ENCODE data around the gene CNTNAP2.
"Not testable (repeated sequence)": the region's sequence is repeated elsewhere in the genome, so short reads cannot be mapped to it uniquely, and the experiment has no call there.

The CNTNAP2 gene

DNA sequence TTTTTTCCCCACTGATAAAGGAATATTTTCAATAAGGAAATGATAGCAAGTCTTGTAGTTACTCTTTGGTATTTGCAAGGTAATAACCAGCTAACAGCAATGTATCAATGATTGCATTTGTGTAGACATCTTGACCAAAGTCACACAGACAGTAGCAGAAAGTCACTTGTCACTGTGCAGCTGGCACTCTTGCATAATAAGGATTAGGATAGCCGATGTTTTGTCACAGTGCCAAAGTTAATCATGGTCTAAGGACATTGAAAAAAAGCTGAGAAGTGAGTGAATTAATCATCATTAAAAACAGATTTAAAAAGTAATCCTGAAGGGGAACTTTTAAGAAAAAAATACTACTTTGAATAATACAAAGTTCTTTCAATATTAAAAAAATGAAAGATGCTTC lies 1639.7 kb downstream of the CNTNAP2 start:
- no peak for DNase-seq (ENCODE audit: low read depth in 2 of 2)

DNA sequence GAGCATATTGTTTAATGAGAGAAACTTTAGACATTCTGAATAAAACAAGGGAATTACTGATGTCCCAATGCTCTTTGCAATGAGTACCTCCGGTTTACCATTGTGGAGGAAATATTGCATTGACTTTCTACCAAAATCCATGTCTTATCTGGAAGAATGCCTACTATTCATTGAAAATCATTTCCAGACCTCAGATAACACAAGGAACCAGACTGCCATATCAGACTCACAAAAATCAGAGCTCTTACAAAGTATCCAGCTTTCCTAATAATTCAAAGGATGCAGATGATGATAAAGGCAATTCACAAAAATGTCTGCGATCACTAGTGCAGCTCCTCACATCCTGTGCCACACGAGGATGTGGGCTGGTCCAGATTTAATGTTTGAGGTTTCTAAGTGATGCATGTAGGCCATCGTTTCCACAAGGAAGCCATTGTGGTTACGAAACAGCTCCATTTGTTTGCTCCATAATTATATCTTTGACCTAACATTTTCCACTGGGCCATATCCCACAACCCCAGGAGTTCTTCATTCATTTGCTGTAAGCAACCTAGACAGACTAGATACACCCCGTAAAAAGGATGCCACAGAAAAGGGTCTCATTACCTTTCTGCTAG lies 1642.8 kb downstream of the CNTNAP2 start:
- no peak for DNase-seq (ENCODE audit: low read depth in 2 of 2)

DNA sequence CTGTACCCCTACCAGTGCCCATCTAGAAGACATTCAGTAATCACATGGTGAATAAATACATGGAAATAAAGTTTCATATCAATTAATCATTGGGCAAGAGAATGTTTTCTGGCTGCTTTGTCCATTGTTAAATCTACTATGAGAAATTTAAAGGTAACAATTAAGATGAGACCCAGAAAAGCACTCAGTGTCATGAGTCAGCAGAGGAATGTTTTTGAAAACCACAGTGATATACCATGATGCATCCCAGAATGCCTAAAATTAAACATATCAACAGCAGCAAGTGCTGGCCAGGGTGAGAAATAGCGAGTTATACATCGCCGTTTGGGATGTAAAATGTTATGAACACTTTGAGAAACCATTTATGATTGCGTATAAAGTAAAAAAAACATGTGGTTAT lies 1648.7 kb downstream of the CNTNAP2 start:
- no peak for DNase-seq (ENCODE audit: low read depth in 2 of 2)

DNA sequence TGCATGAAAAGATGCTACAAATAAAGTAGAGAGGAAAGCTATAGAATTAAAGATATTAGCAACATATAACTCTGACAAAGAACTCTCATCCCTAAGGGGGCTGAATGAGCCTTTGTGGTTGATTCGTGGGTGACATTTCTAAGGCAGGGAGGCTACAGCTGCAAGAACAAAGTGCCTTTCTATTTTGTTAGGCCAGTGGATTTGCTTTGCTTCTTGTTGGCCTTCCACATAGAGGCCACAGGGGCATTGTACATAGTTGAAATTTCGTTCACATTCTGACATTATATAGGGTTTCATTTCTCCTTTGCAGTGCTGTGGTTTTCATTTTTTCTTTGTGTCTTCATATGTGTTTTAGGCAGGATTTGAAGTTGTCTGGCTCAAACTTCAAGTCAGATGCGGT lies 1654.7 kb downstream of the CNTNAP2 start:
- no peak for DNase-seq (ENCODE audit: low read depth in 2 of 2)

DNA sequence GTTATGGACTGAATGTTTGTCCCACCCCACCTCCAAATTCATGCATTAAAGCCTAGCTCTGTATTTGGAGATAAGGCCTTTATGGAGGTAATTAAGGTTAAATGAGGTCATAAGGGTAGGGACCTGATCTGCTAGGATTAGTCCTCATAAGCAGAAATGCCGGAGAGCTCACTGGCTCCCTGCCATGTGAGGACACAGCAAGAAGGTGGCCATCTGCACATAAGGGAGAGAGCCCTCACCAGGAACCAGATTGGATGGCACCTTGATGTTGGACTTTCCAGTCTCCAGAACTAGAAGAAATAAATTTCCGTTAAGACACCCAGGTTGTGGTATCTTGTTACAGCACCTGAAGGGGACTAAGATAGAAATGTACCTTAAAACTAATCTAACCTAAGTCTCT lies 1657.9 kb downstream of the CNTNAP2 start:
- no peak for DNase-seq (ENCODE audit: low read depth in 2 of 2)

DNA sequence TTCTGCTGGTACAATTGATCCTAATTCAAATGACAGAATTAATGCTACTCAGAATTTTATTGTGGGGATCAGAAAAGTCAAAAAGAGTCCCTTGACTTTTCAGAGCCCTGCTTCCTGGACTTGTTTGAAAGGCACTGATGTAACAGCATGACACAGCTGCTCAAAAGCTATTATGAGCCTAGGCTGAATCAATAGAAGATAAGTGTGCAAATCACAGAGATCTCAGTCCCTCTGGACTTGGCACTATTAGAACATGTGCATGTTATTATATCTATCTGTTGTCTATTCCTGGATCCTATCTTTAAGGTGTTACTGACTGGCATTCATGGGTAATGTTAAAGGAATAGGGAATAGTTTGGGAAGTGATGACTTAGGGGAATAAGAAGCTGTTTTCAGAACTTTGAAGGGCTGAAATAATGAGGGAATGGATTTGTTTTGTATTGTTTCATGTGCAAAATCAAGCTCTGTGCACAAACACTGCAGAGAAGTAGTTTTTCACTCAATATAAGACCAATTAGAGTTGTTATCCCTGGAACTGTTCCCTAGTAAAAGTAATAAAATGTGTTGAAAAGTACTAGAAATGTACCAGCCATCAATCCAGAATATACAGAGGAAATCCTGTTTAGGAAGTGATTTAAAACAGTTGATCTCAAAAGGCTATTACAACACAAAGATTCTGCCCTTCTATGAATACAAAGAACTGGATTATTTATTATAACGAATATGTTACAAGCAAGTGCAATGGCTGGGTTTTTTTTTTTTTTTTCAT lies 1659.1 kb downstream of the CNTNAP2 start:
- DNase-seq (ENCODE audit: low read depth in 2 of 2), result no peak

DNA sequence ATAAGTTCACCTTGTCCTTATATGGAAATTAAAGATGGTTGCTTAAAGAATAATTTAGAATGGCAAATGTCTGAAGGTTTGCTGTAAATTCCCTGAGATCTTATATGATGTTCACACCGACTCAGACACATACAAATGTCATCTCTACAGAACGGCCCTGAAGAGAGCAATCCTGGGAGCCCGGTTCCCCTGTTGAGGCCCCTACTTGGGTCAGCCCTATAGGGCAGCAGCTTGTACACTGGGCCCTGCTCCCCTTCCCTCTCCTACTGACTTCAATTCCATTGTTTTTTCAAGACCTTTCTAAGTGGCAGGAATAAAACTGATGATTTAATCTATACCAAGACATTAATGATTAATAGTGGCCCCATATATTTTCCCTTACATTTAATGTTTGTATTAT lies 1660.7 kb downstream of the CNTNAP2 start:
- no peak for DNase-seq (ENCODE audit: low read depth in 2 of 2)

DNA sequence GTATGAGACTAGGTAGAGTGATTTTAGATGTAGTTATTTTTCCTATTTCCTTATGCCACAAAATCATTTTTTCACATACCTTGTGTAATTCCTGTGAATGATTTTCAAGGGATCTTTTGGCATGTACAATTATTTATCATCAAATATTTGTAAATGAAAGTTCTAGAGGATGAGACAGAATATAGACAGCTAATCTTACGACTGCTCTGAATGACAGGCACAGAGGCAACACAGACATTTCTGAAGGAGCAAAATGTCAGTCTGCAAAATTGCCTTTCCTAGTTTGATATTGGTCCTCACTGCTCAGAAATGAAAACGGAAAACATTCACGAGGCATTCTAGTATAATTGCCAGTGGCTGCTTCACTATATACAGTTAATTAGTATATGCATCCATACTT lies 1663.3 kb downstream of the CNTNAP2 start:
- no peak for DNase-seq (ENCODE audit: low read depth in 2 of 2)

DNA sequence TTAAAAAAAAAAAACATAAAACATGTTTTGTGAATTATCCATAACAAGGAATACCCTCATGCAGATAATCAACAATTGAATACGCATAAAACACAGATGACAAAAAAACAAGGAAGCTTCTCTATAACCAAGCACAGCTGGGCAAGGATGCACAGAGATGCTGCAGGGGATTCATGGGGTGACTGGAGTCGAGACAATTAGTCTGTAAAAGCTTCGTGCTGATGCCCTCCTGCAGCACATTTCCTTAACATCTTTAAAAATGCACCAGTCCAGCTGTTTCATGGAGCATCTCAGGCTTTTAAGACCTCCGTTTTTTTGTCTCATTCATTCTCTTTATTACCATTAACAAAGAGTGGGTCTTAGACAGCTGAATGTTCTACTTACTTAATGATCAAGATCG lies 1680.0 kb downstream of the CNTNAP2 start:
- DNase-seq (ENCODE audit: low read depth in 2 of 2), result no peak

DNA sequence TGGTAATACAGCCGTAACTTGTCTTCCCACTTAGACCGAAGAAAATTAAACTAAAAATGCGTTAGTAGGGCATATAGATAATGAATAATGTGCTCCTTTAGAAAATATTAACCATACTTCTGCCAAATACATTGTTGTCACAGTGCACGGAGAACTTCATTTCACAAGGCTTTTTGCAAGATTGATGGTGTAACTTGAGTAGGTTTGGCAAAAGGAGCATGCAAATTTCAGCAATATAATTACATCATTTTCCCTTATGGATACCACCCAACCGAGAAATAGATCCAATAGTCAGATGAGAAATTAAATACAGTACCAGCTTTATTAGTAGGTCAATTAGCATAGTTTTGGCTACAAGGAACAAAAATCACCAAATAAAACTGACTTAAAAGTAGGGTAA lies 1681.4 kb downstream of the CNTNAP2 start:
- DNase-seq (ENCODE audit: low read depth in 2 of 2), result no peak

DNA sequence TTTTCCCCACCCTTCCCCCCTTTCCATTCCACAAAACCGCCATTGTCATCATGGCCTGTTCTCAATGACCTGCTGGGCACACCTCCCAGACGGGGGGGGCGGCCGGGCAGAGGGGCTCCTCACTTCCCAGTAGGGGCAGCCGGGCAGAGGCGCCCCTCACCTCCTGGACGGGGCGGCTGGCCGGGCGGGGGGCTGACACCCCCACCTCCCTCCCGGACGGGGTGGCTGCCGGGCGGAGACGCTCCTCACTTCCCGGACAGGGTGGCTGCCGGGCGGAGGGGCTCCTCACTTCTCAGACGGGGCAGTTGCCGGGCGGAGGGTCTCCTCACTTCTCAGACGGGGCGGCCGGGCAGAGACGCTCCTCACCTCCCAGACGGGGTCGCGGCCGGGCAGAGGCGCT lies 1685.2 kb downstream of the CNTNAP2 start:
- DNase-seq (ENCODE audit: low read depth in 2 of 2), result not testable (repeated sequence)

DNA sequence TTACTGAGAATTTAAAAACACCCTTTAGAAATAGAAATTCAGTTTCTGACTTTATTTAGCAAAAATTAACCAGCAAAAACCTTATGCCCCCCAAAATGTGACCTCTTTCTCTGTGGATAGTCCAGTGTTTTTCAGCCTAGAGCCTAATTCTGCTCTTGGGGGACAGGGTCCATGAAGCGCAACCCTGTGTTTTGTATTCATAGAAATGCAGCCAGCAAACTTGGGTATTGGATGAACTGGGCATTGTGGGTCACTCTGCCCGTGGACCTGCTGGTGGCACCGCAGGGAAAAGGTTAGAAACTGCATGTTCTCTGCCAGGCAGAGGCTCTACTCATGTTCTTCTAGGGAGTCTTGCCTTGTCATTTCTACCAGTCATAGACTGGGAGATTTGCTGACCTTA lies 1686.5 kb downstream of the CNTNAP2 start:
- DNase-seq (ENCODE audit: low read depth in 2 of 2), result no peak

DNA sequence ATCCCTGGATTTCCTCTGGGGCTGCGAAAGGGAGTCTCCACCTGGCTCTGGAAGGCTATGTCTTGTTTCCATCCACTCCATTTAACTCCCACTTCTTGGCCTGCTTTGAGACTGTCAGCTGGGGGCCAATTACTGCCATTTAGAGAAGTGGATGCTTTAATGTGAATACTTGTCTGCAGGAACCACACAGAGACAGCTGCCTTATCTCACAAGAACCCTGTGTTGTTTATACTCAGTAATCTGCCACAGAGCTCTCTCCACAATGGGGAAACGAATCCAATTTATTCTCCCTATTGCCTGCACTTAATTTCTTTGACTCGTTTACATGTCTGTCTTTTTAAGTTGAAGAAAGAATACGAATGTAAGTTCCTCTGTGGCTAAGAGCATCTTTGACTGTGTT lies 1687.0 kb downstream of the CNTNAP2 start:
- DNase-seq (ENCODE audit: low read depth in 2 of 2), result no peak

DNA sequence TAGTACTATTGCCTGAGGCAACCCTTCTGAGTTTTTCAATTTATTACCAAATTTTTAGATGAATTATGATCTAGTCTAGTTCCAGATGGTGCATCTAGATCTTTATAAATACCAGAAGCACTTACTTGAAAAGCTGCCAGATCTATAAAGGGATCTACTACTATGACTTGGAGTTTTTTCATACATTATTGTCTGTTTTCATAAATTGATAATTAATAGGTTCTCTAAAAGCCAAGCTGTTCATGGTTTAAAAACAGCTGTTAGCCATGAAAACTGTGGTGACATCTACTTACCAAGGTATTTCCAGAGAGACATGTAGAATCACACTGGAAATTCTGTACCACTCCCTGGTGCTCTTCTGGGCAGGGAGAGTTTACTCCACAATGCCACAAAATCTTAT lies 1687.4 kb downstream of the CNTNAP2 start:
- no peak for DNase-seq (ENCODE audit: low read depth in 2 of 2)

DNA sequence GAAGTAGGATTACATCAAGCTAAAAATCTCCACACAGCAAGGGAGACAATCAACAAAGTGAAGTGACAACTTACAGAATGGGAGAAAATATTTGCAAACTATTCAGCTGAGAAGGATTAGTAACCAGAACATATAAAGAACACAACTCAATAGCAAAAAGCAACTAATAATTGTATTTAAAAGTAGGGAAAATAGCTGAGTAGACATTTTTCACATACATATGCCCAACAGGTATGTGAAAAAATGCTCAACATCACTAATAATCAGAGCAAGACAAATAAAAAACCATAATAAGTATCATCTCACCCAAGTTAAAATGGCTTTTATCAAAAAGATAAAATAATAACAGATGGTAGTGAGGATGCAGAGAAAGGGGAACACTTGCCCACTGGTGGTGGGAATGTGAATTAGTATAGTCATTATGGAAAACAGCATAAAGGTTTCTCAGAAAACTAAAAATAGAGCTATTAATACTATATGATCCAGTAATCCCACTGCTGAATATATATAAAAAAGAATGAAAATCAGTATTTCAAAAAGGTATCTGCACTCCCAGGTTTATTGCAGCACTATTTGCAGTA lies 1689.5 kb downstream of the CNTNAP2 start:
- no peak for DNase-seq (ENCODE audit: low read depth in 2 of 2)

DNA sequence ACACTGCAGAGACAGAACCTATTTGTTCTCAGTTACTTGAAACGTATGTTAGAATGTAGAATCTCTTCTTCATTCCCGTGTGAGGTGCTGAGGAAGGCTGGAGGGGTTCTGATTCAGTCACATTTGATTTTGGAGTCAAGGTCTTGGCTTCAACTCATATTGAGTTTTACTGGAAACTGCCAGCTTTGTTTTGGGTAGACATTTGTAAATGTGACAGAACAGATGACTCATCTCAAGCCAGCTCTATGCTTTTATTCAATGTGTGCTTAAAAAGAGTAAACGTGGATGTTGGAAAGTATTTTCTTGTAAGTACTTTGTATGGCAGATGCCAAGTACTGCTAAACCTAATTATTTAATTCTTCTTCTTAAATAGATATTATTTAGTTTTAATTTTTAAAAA lies 1693.2 kb downstream of the CNTNAP2 start:
- DNase-seq (ENCODE audit: low read depth in 2 of 2), result no peak

DNA sequence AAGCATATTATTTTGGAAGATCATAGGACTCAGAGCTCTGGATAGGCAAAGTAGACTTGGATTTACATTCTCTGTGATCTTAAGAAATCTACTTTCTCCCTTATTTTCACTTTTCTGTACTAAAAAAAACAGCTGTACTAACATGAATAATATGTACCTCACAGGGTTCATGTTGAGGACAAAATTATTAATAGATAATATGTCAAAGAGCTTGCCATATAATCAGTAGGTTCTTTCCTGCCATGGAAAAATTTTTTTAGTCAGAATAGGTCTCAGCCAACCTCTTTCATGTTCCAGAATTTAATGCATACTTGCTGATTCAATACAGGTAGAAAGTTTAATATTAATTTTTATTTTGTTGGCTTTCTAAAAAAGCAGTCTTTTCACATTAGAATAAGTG lies 1693.7 kb downstream of the CNTNAP2 start:
- DNase-seq (ENCODE audit: low read depth in 2 of 2), result no peak

DNA sequence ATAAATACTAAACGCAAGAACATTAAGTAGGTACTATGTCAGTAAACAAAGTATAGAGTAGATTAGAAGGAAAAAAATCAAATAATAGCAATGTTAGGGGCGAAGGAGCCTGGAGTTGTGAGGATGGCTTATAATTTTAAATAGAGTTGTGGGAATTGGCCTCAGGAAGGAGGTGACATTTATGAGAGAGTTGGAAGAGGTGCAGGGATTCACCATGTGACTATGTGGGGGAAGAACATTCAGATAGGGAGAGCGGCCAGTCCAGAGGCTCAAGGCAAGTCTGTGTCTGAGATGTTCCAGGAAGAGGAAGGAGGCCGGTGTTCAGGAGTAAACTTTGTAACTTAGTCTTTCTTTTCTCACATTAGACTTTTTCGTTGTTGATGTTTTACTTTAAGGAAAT lies 1695.3 kb downstream of the CNTNAP2 start:
- DNase-seq (ENCODE audit: low read depth in 2 of 2), result no peak

DNA sequence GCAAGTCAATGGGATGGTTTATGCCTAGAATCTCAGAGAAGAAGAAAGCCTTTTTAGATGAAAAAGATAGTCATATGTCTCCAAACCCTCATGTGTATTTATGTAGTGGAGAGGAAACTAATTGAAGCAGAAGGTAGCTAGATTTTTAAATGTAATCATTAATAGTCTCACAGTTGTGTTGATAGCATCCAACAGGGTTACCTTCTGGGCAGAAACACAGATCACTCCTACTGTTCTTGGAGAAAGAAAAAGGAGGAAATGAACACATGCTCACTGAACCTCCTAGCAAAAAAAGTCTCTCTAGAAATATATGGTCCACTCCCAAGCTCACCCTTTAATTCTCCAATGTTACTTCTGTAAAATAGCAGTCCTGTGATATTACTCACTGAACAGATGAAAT lies 1696.7 kb downstream of the CNTNAP2 start:
- DNase-seq (ENCODE audit: low read depth in 2 of 2), result no peak

DNA sequence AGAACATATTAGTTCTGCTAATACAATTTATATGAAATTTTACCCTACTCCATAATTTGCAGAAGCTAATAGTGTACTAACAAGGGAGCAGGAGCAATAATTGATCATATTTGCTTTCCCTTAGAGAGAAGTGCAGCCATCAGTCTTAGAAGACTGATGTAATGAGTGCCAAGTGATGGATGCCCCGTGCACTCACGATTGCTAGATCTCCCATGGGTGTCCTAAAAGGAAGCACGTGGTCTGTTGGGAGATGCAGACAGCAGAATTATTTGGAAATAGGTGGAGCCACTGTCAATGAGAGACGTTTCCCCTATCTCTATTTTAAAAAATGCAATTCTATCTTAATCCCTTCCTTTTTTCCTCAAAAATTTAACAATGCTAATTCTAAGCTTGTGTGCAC lies 1701.7 kb downstream of the CNTNAP2 start:
- no peak for DNase-seq (ENCODE audit: low read depth in 2 of 2)

DNA sequence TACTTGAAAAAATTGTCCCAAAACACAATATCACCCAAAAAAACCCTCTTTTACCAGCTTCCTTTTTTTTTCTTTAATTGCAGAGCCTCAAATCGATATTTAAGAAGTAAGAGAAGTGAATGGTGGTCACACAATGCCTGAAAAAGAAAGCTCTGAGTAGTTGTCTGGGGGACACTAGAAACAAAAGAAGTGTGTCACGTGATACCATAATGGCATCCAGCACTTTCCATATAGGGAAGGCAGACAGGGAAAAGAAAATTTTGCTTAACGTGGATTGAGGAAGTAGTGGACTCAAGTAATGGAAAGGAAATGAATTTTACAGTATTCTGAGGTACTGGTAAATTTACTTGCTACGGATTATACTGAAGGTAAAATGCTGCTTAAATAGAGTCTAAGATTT lies 1708.1 kb downstream of the CNTNAP2 start:
- DNase-seq (ENCODE audit: low read depth in 2 of 2), result no peak

DNA sequence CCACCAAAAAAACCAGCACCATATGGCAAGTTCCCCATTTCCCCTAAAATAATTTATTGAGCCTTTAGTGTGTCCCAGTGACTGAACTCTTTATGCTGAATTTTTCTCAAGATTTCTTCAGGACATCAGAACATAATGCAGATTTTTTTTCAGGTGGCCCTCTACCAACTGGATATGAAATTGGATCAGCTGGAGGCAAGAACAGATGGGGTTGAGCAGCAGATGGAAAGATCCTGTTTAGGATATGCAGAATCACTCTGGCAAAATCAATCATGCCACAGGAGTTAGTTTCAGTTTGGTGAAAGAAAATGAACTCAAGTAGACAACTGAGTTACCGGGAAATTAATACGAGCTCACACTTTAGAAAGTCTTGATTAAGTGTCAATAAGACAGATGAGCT lies 1712.4 kb downstream of the CNTNAP2 start:
- no peak for DNase-seq (ENCODE audit: low read depth in 2 of 2)

DNA sequence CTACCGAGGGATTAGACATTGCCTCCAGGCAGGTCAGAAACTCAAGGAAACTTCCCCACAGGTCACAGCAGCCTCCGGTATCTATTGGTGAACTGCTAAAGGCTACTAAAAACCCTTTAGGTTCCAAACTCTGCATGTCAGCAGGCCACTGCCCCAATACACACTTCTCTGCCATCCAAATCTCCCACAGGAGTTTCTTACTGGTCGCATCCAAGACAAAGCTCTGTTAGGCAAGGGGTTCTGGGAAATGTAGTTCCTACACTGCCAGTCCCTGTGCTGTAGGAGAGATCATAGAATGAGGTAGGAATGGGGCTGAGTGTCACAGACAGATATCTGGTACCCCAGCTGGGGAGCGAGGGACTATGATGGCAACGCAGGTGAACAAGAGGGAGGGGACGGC lies 1717.0 kb downstream of the CNTNAP2 start:
- DNase-seq (ENCODE audit: low read depth in 2 of 2), result no peak
